Glomerular visceral epithelial cell (primary cell): Measurements from ENCODE around the gene TDRD7.

Experiments used
- DNase-seq: peaks from one replicate; pipeline ENCODE4 v3.0.0-alpha.2; 2016; ENCODE audit errors: extremely low spot score

TDRD7 gene

GRCh38 chr9:97526895-97527575, 115.1 kb downstream of the TDRD7 start:
- no peak for DNase-seq

- no peak for DNase-seq
Observed at GRCh38 chr9:97527626-97528528, 116.0 kb downstream of the TDRD7 start.

GRCh38 chr9:97528529-97529230, 116.8 kb downstream of the TDRD7 start:
- no peak for DNase-seq

- no peak for DNase-seq
Observed at GRCh38 chr9:97529363-97530076, 117.6 kb downstream of the TDRD7 start.

- DNase-seq: no peak
Observed at GRCh38 chr9:97531888-97532376, 120.0 kb downstream of the TDRD7 start.

GRCh38 chr9:97534185-97534584, 122.3 kb downstream of the TDRD7 start:
- DNase-seq: no peak

- no peak for DNase-seq
Observed at GRCh38 chr9:97534961-97535594, 123.2 kb downstream of the TDRD7 start.

GRCh38 chr9:97535771-97536170, 123.9 kb downstream of the TDRD7 start:
- DNase-seq: no peak

GRCh38 chr9:97536480-97536879, 124.6 kb downstream of the TDRD7 start:
- no peak for DNase-seq

- no peak for DNase-seq
Observed at GRCh38 chr9:97543561-97543960, 131.7 kb downstream of the TDRD7 start.

GRCh38 chr9:97545486-97545885, 133.6 kb downstream of the TDRD7 start:
- DNase-seq: no peak
